ENCODE data around the gene MARVELD1. TPM values are rescaled to one million over a fixed set of nuclear protein-coding genes. Genes with fewer than 3 reads are reported as not detected.

The MARVELD1 gene
- total RNA-seq, 1 donor, result 5.5 TPM

DNA sequence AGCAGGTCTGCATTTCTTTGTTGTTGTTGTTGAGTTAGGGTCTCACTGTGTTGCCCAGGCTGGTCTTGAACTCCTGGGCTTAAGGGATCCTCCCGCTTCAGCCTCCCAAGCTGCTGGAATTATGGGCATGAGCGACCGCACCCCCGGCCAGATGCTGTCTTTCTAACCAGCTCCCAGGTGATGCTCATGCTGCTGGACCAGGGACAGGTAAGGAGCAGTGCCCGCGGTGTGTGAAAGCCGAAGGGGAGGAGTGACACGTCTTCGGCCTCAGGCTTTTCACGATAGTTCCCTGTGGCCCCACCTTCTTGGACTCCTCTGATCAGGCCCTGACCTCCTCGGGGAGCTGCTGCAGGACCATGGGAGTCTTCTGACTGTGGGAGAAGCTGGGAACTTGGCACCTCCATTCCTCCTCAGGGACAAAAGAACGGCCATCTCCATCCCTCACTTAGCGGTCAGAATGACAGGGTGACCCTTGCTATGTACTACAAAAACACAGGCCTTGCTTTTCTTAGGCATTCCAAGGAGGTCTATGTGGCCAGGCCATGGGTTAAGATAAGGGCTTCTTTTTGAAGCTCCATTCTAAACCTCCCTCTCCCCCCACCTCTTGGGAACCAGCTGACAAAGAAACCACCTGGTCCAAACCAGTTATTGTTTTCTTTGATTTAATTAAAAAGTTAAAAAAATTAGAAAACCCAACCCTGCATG is 52.7 kb downstream of the MARVELD1 start:
- Histone ChIP-seq H3K9me3 (ENCODE audit: low read depth, low read length) (no peaks in the 10 kb centered on the region), H3K4me3 (ENCODE audit: low read length) (no peak overlapping the region), H3K4me1 (ENCODE audit: insufficient read depth, low read length) (no peaks in the 10 kb centered on the region), H3K27me3 (ENCODE audit: insufficient read depth, low read length) (peaks cover 9% of the 10 kb centered on the region)

DNA sequence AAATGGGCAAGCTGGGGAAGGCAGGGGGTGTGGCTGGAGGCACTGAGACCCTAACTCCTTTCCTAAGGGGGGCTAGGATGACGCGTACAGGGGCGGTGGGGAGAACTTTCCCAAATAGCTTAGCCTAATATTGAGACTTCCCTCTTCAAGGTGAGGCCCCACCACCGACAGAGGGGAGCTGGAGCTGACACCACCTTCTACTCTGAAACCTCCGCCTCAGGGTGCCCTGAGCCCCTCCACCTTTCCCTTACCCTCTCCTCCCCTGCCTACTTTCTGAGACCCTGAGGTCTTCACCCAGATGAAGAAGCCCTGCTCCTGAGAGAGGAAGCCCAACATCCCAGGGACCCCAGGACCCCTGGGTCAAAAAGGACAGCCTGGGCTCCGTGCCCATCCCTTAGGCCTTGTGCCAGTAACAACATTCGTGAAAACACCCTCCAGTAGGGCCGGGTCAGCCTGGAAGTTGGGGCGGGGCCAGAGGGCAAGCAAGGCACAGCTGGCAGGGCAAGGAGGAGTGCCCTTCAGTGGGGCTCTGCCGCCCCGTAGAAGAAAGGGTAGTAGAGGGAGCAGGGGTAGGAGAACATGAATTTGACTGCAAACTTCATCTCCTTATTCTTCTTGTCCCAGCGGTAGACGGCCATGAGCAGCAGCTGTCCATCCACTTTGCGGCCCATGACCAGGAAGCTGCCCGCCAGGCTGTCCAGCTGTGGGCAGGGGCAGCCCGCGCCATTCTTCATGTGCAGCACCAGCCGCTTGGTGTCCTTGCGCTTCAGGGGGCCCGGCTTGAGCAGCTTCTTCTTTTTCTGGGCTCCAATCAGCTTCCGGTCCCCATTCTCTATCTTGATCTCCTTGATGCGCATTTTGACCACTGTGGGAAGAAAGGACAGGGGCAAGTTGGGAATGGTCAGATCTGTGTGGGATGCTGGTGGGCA is 53.7 kb downstream of the MARVELD1 start:
- H3K4me3 ChIP-seq (ENCODE audit: low read length), result no peak overlapping the region
- peaks cover 12% of the 10 kb centered on the region for H3K27me3 ChIP-seq (ENCODE audit: insufficient read depth, low read length)
- no peaks in the 10 kb centered on the region for H3K4me1 ChIP-seq (ENCODE audit: insufficient read depth, low read length)
- no peaks in the 10 kb centered on the region for H3K9me3 ChIP-seq (ENCODE audit: low read depth, low read length)

Other genes with a start within 250 kb of the MARVELD1 start
- gene MMS19, start 215.3 kb upstream of the MARVELD1 start, total RNA-seq, result 30.2 TPM
- gene UBTD1, start 214.8 kb upstream of the MARVELD1 start, total RNA-seq, result 6.3 TPM
- not detected for gene ANKRD2, start 141.0 kb upstream of the MARVELD1 start, total RNA-seq
- not detected for gene HOGA1, start 129.3 kb upstream of the MARVELD1 start, total RNA-seq
- gene C10orf62, start 124.0 kb upstream of the MARVELD1 start, total RNA-seq, result not detected
- not detected for gene MORN4, start 80.2 kb upstream of the MARVELD1 start, total RNA-seq
- 29.0 TPM for gene PI4K2A, start 73.1 kb upstream of the MARVELD1 start, total RNA-seq
- 7.8 TPM for gene AVPI1, start 26.5 kb upstream of the MARVELD1 start, total RNA-seq
- gene ZFYVE27, start 23.4 kb downstream of the MARVELD1 start, total RNA-seq, result 33.2 TPM
- gene SFRP5, start 58.3 kb downstream of the MARVELD1 start, total RNA-seq, result 0.52 TPM
- 1.7 TPM for gene GOLGA7B, start 136.1 kb downstream of the MARVELD1 start, total RNA-seq